Stimulated activated CD4-positive, alpha-beta T cell treated with anti-CD3 and anti-CD28 coated beads, Interleukin-12 subunit alpha, Interleukin-12 subunit beta, amount 100 ng/mL, for 4 hours (primary cell): Measurements from ENCODE around the gene SLC6A16.

Experiments
- DNase-seq: peaks from one replicate; pipeline ENCODE4 v3.0.0-alpha.2; 2020

The SLC6A16 gene

GRCh38 chr19:49264258-49264657, 60.7 kb downstream of the SLC6A16 start:
- no peak for DNase-seq

DNA sequence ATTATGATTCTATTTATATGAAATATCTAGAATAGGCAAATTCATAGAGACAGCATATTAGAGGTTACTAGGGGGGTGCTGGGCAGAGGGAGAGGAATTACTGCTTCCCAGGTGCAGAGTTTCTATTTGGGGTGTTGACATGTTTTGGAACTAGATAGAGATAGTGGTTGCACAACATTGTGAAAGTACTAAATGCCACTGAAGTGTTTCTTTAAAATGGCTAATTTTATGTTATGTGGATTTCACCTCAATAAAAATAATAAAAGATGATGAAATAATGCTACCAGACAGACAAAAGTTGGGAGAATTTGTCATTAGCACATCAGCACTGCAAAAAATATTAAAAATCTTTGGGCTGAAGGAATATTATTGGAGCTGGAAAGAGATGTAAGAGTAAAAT, 63.4 kb downstream of the SLC6A16 start:
- no peak for DNase-seq

GRCh38 chr19:49256691-49257090, 68.3 kb downstream of the SLC6A16 start:
- DNase-seq: no peak

DNA sequence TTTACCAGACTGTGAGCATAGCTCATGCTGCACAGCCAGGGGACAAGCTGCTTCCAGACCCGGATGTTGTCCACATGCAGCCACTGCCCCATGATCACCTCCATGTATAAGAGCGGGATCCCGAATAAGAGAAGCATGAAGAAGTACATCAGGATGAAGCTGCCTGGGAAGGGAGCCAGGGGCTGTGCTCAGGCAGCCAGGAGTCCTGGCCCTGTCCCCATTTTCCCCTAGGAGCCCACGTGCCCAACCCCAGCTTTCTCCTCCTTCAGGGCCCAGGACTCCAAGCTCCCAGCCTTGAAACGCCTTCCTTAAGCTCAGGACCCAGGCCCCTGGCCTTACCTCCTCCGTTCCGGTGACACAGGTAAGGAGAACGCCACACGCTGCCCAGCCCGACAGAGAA, 69.3 kb downstream of the SLC6A16 start:
- no peak for DNase-seq

DNA sequence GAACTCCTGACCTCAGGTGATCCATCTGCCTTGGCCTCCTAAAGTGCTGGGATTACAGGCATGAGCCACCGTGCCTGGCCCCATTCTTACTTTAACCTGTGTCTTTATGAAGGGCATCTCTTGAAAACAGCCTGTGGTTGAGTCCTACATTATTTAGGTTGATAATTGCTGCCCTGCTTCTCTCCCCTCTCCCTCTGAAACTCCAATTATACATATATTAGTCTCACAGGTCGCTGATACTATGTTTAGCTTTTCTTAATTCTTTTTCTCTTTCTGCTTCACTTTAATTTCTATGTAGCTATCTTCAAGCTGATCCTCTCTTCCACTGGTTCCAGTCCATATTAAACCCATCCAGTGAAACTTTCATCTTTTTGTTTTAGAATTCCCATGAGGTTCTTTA, 75.1 kb downstream of the SLC6A16 start:
- no peak for DNase-seq

DNA sequence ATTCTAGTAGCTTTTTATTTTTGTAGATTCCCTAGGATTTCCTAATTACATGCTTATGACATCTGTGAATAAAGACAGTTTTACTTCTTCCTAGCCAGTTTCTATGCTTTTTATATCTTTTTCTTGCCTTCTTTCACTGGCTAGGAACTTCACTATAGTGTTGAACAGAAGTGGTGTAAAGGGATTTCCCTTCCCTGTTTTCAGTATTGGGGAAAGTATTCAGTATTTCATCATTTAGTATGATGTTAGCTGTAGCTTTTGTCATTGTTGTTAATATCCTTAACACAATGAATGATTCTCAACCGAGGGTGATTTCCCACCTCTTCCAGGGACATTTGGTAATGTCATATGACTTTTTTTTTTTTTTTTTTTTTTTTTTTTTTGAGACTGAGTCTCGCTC, 77.3 kb downstream of the SLC6A16 start:
- no peak for DNase-seq

DNA sequence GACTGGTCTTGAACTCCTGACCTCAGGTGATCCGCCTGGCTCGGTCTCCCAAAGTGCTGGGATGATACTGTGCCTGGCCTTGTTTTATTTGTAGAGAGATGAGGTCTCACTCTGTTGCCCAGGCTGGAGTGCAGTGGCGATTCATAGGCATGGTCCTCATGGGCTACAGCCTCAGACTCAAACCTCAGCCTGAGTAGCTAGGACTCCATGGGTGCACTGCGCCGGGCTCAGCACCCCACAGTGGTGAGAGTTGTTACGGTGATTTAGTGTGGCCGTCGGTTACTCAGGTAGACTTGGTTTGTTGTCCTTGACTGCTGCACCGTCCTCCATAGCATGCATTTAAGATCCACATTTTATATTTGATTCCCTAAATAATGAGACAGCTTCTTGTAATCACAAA, 80.7 kb downstream of the SLC6A16 start:
- no peak for DNase-seq

DNA sequence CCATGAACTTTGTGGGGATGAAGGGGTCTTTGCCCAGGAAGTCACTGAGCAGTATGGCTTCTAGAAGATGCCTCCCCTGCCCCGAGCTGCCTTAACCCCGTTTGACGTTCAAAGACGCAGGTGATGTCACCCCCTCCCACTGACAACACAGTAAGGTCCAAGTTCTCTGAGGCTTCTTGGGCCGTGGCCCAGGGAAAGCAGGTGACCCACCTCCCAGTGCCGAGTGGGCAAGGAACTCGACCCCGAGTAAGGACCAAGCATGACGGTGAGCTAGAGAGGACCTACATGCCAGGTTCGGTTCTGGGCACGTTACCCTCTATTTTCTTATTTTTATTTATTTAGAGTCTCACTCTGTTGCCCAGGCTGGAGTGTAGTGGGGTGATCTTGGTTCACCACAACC, 81.3 kb downstream of the SLC6A16 start:
- DNase-seq: no peak

GRCh38 chr19:49243129-49243528, 81.9 kb downstream of the SLC6A16 start:
- DNase-seq: no peak

GRCh38 chr19:49241769-49242168, 83.2 kb downstream of the SLC6A16 start:
- DNase-seq: no peak
